HepG2 (cell line): ENCODE data around the gene UST. TPM values are rescaled to one million over a fixed set of nuclear protein-coding genes. Genes with fewer than 3 reads are reported as not detected.

ENCODE experiments used
- ATAC-seq: fragments of 200-7000 bp; cut with Tn5 transposase; 3 replicates; pipeline ENCODE4 v1.9.1; 2020; ENCODE audit warnings: mild to moderate bottlenecking, moderate library complexity
- BruUV-seq: library from RNA; stranded (reverse); fragments of 400-500 nt; replicated peaks from 2 replicates; lab custom pipeline; 2021; lab: Mats Ljungman, UMichigan
- CTCF ChIA-PET: fragments of 300-600 bp; formaldehyde crosslinking; extraction: SDS; loops from one replicate; lab custom pipeline; 2021; ENCODE audit warnings: low total read pairs, inconsistent platforms, low intra/inter-chr PET ratio; lab: Yijun Ruan, JAX
- POLR2A ChIA-PET: fragments of 350-600 bp; sonication (Branson Sonifier 250); formaldehyde crosslinking; loops from one replicate; lab custom pipeline; 2020; ENCODE audit warnings: antibody characterized with exemption, inconsistent platforms; lab: Yijun Ruan, JAX
- DNase-seq: peaks from one replicate; pipeline ENCODE4 v3.0.0-alpha.2; 2015; ENCODE audit warnings: low spot score
- FAIRE-seq: peaks from 3 replicates; lab custom pipeline; 2011; peaks lifted over from hg19 to GRCh38; lab: Jason Lieb, UNC
- H2AFZ ChIP-seq: one replicate; pipeline ENCODE4 v1.6.1; 2011; ENCODE audit warnings: low read length, inconsistent platforms
- H3K27ac ChIP-seq: fragments of 300-600 bp; 3 replicates; pipeline ENCODE4 v1.8.0; 2011; ENCODE audit warnings: mixed run types, mild to moderate bottlenecking, mixed read lengths, low read length, inconsistent platforms; ENCODE audit not compliant: insufficient read depth; ENCODE audit errors: extremely low read length
- H3K27me3 ChIP-seq, 2 experiments: fragments of 200-600 bp in 1 of 2; 2 replicates in 1 of 2; 3 replicates in 1 of 2; pipeline versions ENCODE4 v1.6.0 to v1.8.0; 2011; ENCODE audit warnings: low read length in 2 of 2, mild to moderate bottlenecking in 2 of 2, moderate library complexity in 2 of 2, inconsistent platforms in 1 of 2; ENCODE audit not compliant: insufficient read depth in 2 of 2, control insufficient read depth in 1 of 2
- H3K36me3 ChIP-seq, 2 experiments: fragments of 200-600 bp in 1 of 2; replicated peaks in 1 of 2; 2 replicates in 1 of 2; 3 replicates in 1 of 2; pipeline versions ENCODE4 v1.5.1 to v1.8.0; 2011; ENCODE audit warnings: low read length in 2 of 2, inconsistent platforms in 1 of 2; ENCODE audit not compliant: insufficient read depth in 2 of 2, control insufficient read depth in 1 of 2
- H3K4me1 ChIP-seq: 2 replicates; pipeline ENCODE4 v1.5.1; 2012; ENCODE audit warnings: low read length, inconsistent platforms; ENCODE audit not compliant: insufficient read depth
- H3K4me2 ChIP-seq: 2 replicates; pipeline ENCODE4 v1.6.0; 2011; ENCODE audit warnings: low read depth, low read length, inconsistent platforms
- H3K4me3 ChIP-seq, 3 experiments: fragments of 200-600 bp in 1 of 3; sonication (generic), shearing (Covaris generic) in 1 of 3; replicated peaks in 1 of 3; 2 replicates each; pipeline ENCODE4 v1.5.1; 2011 to 2016; ENCODE audit warnings: low read length in 3 of 3, inconsistent platforms in 2 of 3, low read depth in 2 of 3, mild to moderate bottlenecking in 2 of 3, control low read depth in 1 of 3, mixed read lengths in 1 of 3; ENCODE audit not compliant: insufficient read depth in 1 of 3
- H3K79me2 ChIP-seq: one replicate; pipeline ENCODE4 v1.6.1; 2011; ENCODE audit warnings: low read length, inconsistent platforms; ENCODE audit not compliant: insufficient read depth
- H3K9ac ChIP-seq: 2 replicates; pipeline ENCODE4 v1.6.0; 2011; ENCODE audit warnings: mild to moderate bottlenecking, low read depth, low read length, inconsistent platforms; ENCODE audit not compliant: insufficient read depth
- H3K9me3 ChIP-seq: 2 replicates; pipeline ENCODE4 v1.5.1; 2012; ENCODE audit warnings: mild to moderate bottlenecking, low read length
- H4K20me1 ChIP-seq: 2 replicates; pipeline ENCODE4 v1.6.0; 2011; ENCODE audit warnings: inconsistent platforms, mild to moderate bottlenecking, low read length, moderate library complexity; ENCODE audit not compliant: insufficient read depth
- JUND ChIP-seq: sonication (generic); formaldehyde crosslinking; IDR thresholded peaks from 2 replicates; pipeline ENCODE4 v1.8.0; 2022; ENCODE audit warnings: mild to moderate bottlenecking, missing genetic modification reagents
- MYPOP ChIP-seq: sonication (generic); formaldehyde crosslinking; IDR thresholded peaks from 2 replicates; pipeline ENCODE4 v1.8.1; 2023; ENCODE audit warnings: mild to moderate bottlenecking, moderate library complexity, missing genetic modification reagents
- PHF20 ChIP-seq: sonication (generic); formaldehyde crosslinking; IDR thresholded peaks from 2 replicates; pipeline ENCODE4 v1.5.0; 2020; ENCODE audit warnings: mild to moderate bottlenecking, missing genetic modification reagents
- SALL2 ChIP-seq: sonication (generic); formaldehyde crosslinking; IDR thresholded peaks from 2 replicates; pipeline ENCODE4 v1.8.1; 2023; ENCODE audit warnings: mild to moderate bottlenecking, missing genetic modification reagents, inconsistent platforms
- SNAPC4 ChIP-seq: sonication (generic); formaldehyde crosslinking; IDR thresholded peaks from 2 replicates; pipeline ENCODE4 v1.4.0; 2020; ENCODE audit warnings: mild to moderate bottlenecking, missing genetic modification reagents
- TMF1 ChIP-seq: sonication (generic); formaldehyde crosslinking; IDR thresholded peaks from 2 replicates; pipeline ENCODE4 v1.8.1; 2022; ENCODE audit warnings: low read depth, missing genetic modification reagents
- ZNF329 ChIP-seq: sonication (generic); formaldehyde crosslinking; IDR thresholded peaks from 2 replicates; pipeline ENCODE4 v1.9.0; 2021; ENCODE audit warnings: low read depth, mild to moderate bottlenecking, missing genetic modification reagents
- WGBS: methylation state at CpG from one replicate; pipeline ENCODE4 v1.1.6; 2017; ENCODE audit warnings: low lambda C conversion rate; 5-methylcytosine and 5-hydroxymethylcytosine counted together
- in situ Hi-C: cut with HindIII; loops from 2 replicates; pipeline ENCODE4 v1.10.0; 2017; ENCODE audit warnings: low pct_unique_long_range_greater_than_20kb; ENCODE audit not compliant: extremely low pct_ligation_motif_present
- intact Hi-C: fragments of 100-400 bp; cut with micrococcal nuclease; formaldehyde crosslinking; loops from one replicate; pipeline ENCODE4 v1.10.0; 2022; ENCODE audit not compliant: unreplicated experiment
- polyA plus RNA-seq, 8 experiments: library from polyadenylated mRNA; depleted of rRNA in 3 of 8; stranded (reverse) in 7 of 8; unstranded in 1 of 8; fragments of >200 nt; fragmentation: Illumina TruSeq in 4 of 8; extraction: Trizol in 4 of 8; gene quantifications; 2 replicates each; pipeline versions ENCODE4 v1.2.1 to v1.2.3, GENCODE V29; 2011 to 2016; ENCODE audit warnings: low read depth in 4 of 8, missing spikeins in 1 of 8, mixed read lengths in 1 of 8; ENCODE audit not compliant: insufficient read depth in 1 of 8
- total RNA-seq, 5 experiments: library from RNA; depleted of rRNA; stranded (reverse); fragments of >200 nt; fragmentation: Illumina TruSeq; extraction: Trizol; gene quantifications; 2 replicates each; pipeline ENCODE4 v1.2.3, GENCODE V29; 2016; ENCODE audit warnings: low read depth in 1 of 5
- TF ChIP-seq, protein P1 (sequence below): sonication (generic); formaldehyde crosslinking; IDR thresholded peaks from 2 replicates; pipeline ENCODE4 v1.4.0; 2020; ENCODE audit warnings: low read depth, mild to moderate bottlenecking, missing genetic modification reagents
- TF ChIP-seq, protein P2 (sequence below): sonication (generic); formaldehyde crosslinking; IDR thresholded peaks from 2 replicates; pipeline ENCODE4 v1.4.0; 2020; ENCODE audit warnings: missing genetic modification reagents

UST gene
- total and polyA plus RNA-seq, 2 of the 13 experiments (the other 11 are each of a cell fraction or from before 2014, with no cell fraction given) = 0.27 TPM; not detected in 1

GRCh38 chr6:148793721-148794120 is 46.9 kb downstream of the UST start:
- H3K4me1 ChIP-seq = no peaks in the 10 kb centered on the region
- no peaks in the 10 kb centered on the region for H4K20me1 ChIP-seq
- ATAC-seq (no peak), DNase-seq (no peak), FAIRE-seq (no peak)
- H3K36me3 ChIP-seq = no peaks in the 10 kb centered on the region
- BruUV-seq = no TSS peak
- 13% methylated on average over 2 of the region's 2 CpGs for WGBS
- H3K4me3 ChIP-seq = no peak overlapping the region
- POLR2A ChIA-PET = no interaction called here
- H3K27me3 ChIP-seq = peaks cover 5 to 16% of the 10 kb centered on the region in 2 experiments; a peak in 3 of 5 replicates
- TF ChIP-seq PHF20 (CRISPR knock-in tag) = no peak
- no peak for TF ChIP-seq SALL2 (CRISPR knock-in tag)
- TF ChIP-seq MYPOP = no peak
- TF ChIP-seq TMF1 (CRISPR knock-in tag) = no peak
- no peak for TF ChIP-seq JUND (CRISPR knock-in tag)
- TF ChIP-seq, protein P1, sequence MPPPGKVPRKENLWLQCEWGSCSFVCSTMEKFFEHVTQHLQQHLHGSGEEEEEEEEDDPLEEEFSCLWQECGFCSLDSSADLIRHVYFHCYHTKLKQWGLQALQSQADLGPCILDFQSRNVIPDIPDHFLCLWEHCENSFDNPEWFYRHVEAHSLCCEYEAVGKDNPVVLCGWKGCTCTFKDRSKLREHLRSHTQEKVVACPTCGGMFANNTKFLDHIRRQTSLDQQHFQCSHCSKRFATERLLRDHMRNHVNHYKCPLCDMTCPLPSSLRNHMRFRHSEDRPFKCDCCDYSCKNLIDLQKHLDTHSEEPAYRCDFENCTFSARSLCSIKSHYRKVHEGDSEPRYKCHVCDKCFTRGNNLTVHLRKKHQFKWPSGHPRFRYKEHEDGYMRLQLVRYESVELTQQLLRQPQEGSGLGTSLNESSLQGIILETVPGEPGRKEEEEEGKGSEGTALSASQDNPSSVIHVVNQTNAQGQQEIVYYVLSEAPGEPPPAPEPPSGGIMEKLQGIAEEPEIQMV (CRISPR knock-in tag) = no peak
- TF ChIP-seq, protein P2, sequence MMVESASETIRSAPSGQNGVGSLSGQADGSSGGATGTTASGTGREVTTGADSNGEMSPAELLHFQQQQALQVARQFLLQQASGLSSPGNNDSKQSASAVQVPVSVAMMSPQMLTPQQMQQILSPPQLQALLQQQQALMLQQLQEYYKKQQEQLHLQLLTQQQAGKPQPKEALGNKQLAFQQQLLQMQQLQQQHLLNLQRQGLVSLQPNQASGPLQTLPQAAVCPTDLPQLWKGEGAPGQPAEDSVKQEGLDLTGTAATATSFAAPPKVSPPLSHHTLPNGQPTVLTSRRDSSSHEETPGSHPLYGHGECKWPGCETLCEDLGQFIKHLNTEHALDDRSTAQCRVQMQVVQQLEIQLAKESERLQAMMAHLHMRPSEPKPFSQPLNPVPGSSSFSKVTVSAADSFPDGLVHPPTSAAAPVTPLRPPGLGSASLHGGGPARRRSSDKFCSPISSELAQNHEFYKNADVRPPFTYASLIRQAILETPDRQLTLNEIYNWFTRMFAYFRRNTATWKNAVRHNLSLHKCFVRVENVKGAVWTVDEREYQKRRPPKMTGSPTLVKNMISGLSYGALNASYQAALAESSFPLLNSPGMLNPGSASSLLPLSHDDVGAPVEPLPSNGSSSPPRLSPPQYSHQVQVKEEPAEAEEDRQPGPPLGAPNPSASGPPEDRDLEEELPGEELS (CRISPR knock-in tag) = no peak
- TF ChIP-seq SNAPC4 (CRISPR knock-in tag) = no peak
- TF ChIP-seq ZNF329 = no peak
- H2AFZ ChIP-seq = no peak overlapping the region
- CTCF ChIA-PET = no interaction called here
- H3K79me2 ChIP-seq = no peaks in the 10 kb centered on the region
- no peak overlapping the region for H3K4me2 ChIP-seq
- intact Hi-C loops (no loop called here), in situ Hi-C loops (no loop called here)
- H3K27ac ChIP-seq = no peak overlapping the region
- H3K9ac ChIP-seq = no peak overlapping the region
- no peaks in the 10 kb centered on the region for H3K9me3 ChIP-seq
